GM23338 (cell line): ENCODE measurements around the gene TTC17.

Experiments used
- EZH2 ChIP-seq: fragments of 200-600 bp; sonication (generic); IDR thresholded peaks from one replicate; pipeline ENCODE4 v1.8.0; 2017; ENCODE audit warnings: antibody characterized with exemption, mild to moderate bottlenecking, low read depth; ENCODE audit not compliant: unreplicated experiment
- EZH2phosphoT487 ChIP-seq: fragments of 200-600 bp; sonication (generic); IDR thresholded peaks from one replicate; pipeline ENCODE4 v1.8.1; 2018; ENCODE audit warnings: antibody characterized with exemption; ENCODE audit not compliant: unreplicated experiment
- TF ChIP-seq, protein P1 (sequence below), 2 experiments: fragments of 200-600 bp in 1 of 2; sonication (generic) in 1 of 2; conservative IDR thresholded peaks; 2 replicates each; pipeline versions ENCODE4 v1.5.1 to v1.6.1; 2016 to 2017; ENCODE audit warnings: antibody characterized with exemption in 2 of 2, low read depth in 2 of 2, mild to moderate bottlenecking in 2 of 2, moderate library complexity in 1 of 2

GRCh38 chr11:43459246-43459645 lies 100.5 kb downstream of the TTC17 start:
- TF ChIP-seq EZH2 (no peak), EZH2phosphoT487 (no peak)
- TF ChIP-seq, protein P1, sequence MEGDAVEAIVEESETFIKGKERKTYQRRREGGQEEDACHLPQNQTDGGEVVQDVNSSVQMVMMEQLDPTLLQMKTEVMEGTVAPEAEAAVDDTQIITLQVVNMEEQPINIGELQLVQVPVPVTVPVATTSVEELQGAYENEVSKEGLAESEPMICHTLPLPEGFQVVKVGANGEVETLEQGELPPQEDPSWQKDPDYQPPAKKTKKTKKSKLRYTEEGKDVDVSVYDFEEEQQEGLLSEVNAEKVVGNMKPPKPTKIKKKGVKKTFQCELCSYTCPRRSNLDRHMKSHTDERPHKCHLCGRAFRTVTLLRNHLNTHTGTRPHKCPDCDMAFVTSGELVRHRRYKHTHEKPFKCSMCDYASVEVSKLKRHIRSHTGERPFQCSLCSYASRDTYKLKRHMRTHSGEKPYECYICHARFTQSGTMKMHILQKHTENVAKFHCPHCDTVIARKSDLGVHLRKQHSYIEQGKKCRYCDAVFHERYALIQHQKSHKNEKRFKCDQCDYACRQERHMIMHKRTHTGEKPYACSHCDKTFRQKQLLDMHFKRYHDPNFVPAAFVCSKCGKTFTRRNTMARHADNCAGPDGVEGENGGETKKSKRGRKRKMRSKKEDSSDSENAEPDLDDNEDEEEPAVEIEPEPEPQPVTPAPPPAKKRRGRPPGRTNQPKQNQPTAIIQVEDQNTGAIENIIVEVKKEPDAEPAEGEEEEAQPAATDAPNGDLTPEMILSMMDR (conservative IDR thresholded peaks at IDR 0.05; ENCODE audit: low read depth in 2 of 2), result no peak
